Neural cell (in vitro differentiated cells): ENCODE data around the gene CTTNBP2NL. TPM values are rescaled to one million over a fixed set of nuclear protein-coding genes. Genes with fewer than 3 reads are reported as not detected.

Source experiments
- H2AFZ ChIP-seq: fragments of 200-600, 300-800 bp; sonication (generic), shearing (Covaris generic); 2 replicates; pipeline ENCODE4 v1.6.0; 2014; ENCODE audit warnings: low read depth, mild to moderate bottlenecking, antibody characterized with exemption, low read length, moderate library complexity
- H3F3A ChIP-seq: fragments of 200-600 bp; shearing (Covaris generic); 2 replicates; pipeline ENCODE4 v1.6.1; 2016; ENCODE audit warnings: mild to moderate bottlenecking, moderate library complexity, mixed read lengths, antibody characterized with exemption, low read length; ENCODE audit not compliant: insufficient read depth, poor library complexity, severe bottlenecking
- H3K27ac ChIP-seq: fragments of 200-600, 300-800 bp; sonication (generic), shearing (Covaris generic); 2 replicates; pipeline ENCODE4 v1.5.1; 2014; ENCODE audit warnings: mild to moderate bottlenecking, low read length, moderate library complexity
- H3K27me3 ChIP-seq: fragments of 300-800, 200-600 bp; sonication (generic), shearing (Covaris generic); 2 replicates; pipeline ENCODE4 v1.6.0; 2014; ENCODE audit warnings: mild to moderate bottlenecking, low read depth, low read length, moderate library complexity; ENCODE audit not compliant: insufficient read depth
- H3K36me3 ChIP-seq: fragments of 300-800, 200-600 bp; sonication (generic), shearing (Covaris generic); 2 replicates; pipeline ENCODE4 v1.5.1; 2014; ENCODE audit warnings: mild to moderate bottlenecking, antibody characterized with exemption, low read length, moderate library complexity; ENCODE audit not compliant: insufficient read depth
- H3K4me2 ChIP-seq: fragments of 300-800, 200-600 bp; sonication (generic), shearing (Covaris generic); 2 replicates; pipeline ENCODE4 v1.6.0; 2014; ENCODE audit warnings: mild to moderate bottlenecking, low read length
- H3K4me3 ChIP-seq: fragments of 300-800, 200-600 bp; sonication (generic), shearing (Covaris generic); 2 replicates; pipeline ENCODE4 v1.5.1; 2014; ENCODE audit warnings: mild to moderate bottlenecking, low read length, moderate library complexity
- H3K79me2 ChIP-seq: fragments of 200-600 bp; shearing (Covaris generic); replicated peaks from 2 replicates; pipeline ENCODE4 v1.6.0; 2014; ENCODE audit warnings: mild to moderate bottlenecking, low read length, moderate library complexity; ENCODE audit not compliant: insufficient read depth
- H3K9ac ChIP-seq: fragments of 300-800, 200-600 bp; sonication (generic), shearing (Covaris generic); 2 replicates; pipeline ENCODE4 v1.6.1; 2016; ENCODE audit warnings: mild to moderate bottlenecking, low read length, mixed read lengths
- H3K9me2 ChIP-seq: fragments of 200-600 bp; shearing (Covaris generic); 2 replicates; pipeline ENCODE4 v1.6.1; 2016; ENCODE audit warnings: mild to moderate bottlenecking, low read length, mixed read lengths; ENCODE audit not compliant: insufficient read depth
- H3K9me3 ChIP-seq: fragments of 200-600, 300-800 bp; sonication (generic), shearing (Covaris generic); 2 replicates; pipeline ENCODE4 v1.6.1; 2016; ENCODE audit warnings: mild to moderate bottlenecking, mixed run types, low read length, moderate library complexity, mixed read lengths
- H4K20me1 ChIP-seq: fragments of 200-600 bp; shearing (Covaris generic); 2 replicates; pipeline ENCODE4 v1.6.1; 2016; ENCODE audit warnings: mild to moderate bottlenecking, mixed run types; ENCODE audit not compliant: insufficient read depth
- CTCF ChIP-seq: fragments of 450-650 bp; IDR thresholded peaks from 2 replicates; pipeline ENCODE4 v1.5.1; 2014; ENCODE audit warnings: antibody characterized with exemption, mild to moderate bottlenecking, moderate library complexity; ENCODE audit not compliant: poor library complexity, severe bottlenecking
- EP300 ChIP-seq: fragments of 450-650 bp; conservative IDR thresholded peaks from 2 replicates; pipeline ENCODE4 v1.6.1; 2014; ENCODE audit warnings: antibody characterized with exemption, mild to moderate bottlenecking, moderate library complexity; ENCODE audit not compliant: poor library complexity, severe bottlenecking
- EZH2 ChIP-seq: fragments of 200-600, 300-800 bp; shearing (Covaris generic), sonication (generic); IDR thresholded peaks from 2 replicates; pipeline ENCODE4 v1.6.1; 2014; ENCODE audit warnings: antibody characterized with exemption, low read length, borderline replicate concordance, mild to moderate bottlenecking; ENCODE audit not compliant: insufficient read depth, poor library complexity, severe bottlenecking
- MXI1 ChIP-seq: fragments of 450-650 bp; conservative IDR thresholded peaks from 2 replicates; pipeline ENCODE4 v1.6.1; 2014; ENCODE audit warnings: antibody characterized with exemption, mild to moderate bottlenecking; ENCODE audit not compliant: poor library complexity, severe bottlenecking
- POLR2AphosphoS5 ChIP-seq: IDR thresholded peaks from 2 replicates; pipeline ENCODE4 v1.6.1; 2012
- RAD21 ChIP-seq: fragments of 450-650 bp; conservative IDR thresholded peaks from 2 replicates; pipeline ENCODE4 v1.6.1; 2014; ENCODE audit warnings: antibody characterized with exemption, mild to moderate bottlenecking, moderate library complexity
- REST ChIP-seq: IDR thresholded peaks from 2 replicates; pipeline ENCODE4 v1.6.1; 2012; ENCODE audit warnings: borderline replicate concordance
- SMC3 ChIP-seq: fragments of 450-650 bp; conservative IDR thresholded peaks from 2 replicates; pipeline ENCODE4 v1.6.1; 2014; ENCODE audit warnings: antibody characterized with exemption, mild to moderate bottlenecking, moderate library complexity; ENCODE audit not compliant: poor library complexity
- TAF1 ChIP-seq: IDR thresholded peaks from 2 replicates; pipeline ENCODE4 v1.6.1; 2012; ENCODE audit warnings: low read depth
- polyA plus RNA-seq: library from polyadenylated mRNA; depleted of rRNA; stranded (reverse); fragments of >200 nt; gene quantifications from 2 replicates; pipeline ENCODE4 v1.2.3, GENCODE V29; 2014

Gene CTTNBP2NL
- polyA plus RNA-seq, 1 donor from 2014 or later = 11.8 TPM

- Histone ChIP-seq H3K9ac (no peak overlapping the region), H2AFZ (no peak overlapping the region), H3K36me3 (no peaks in the 10 kb centered on the region), H3K4me3 (no peak overlapping the region), H4K20me1 (no peaks in the 10 kb centered on the region), H3K9me2 (no peaks in the 10 kb centered on the region), H3K27me3 (no peaks in the 10 kb centered on the region), H3K9me3 (no peaks in the 10 kb centered on the region), H3K4me2 (no peak overlapping the region), H3K79me2 (no peaks in the 10 kb centered on the region), H3F3A (no peaks in the 10 kb centered on the region), H3K27ac (no peak overlapping the region)
- TF ChIP-seq MXI1 (no peak), EZH2 (no peak), SMC3 (no peak)
These were observed 75.0 kb downstream of the CTTNBP2NL start for GRCh38 chr1:112470966-112471365.

- no peak overlapping the region for H3K4me3 ChIP-seq
- H3F3A ChIP-seq = no peaks in the 10 kb centered on the region
- no peaks in the 10 kb centered on the region for H3K9me2 ChIP-seq
- H4K20me1 ChIP-seq = no peaks in the 10 kb centered on the region
- no peaks in the 10 kb centered on the region for H3K9me3 ChIP-seq
- H3K36me3 ChIP-seq = no peaks in the 10 kb centered on the region
- H3K79me2 ChIP-seq = no peaks in the 10 kb centered on the region
- TF ChIP-seq EP300 (no peak), TAF1 (no peak), SMC3 (no peak), EZH2 (no peak), POLR2AphosphoS5 (no peak), REST (no peak), CTCF (no peak), MXI1 (no peak)
- no peak overlapping the region for H3K4me2 ChIP-seq
- no peak overlapping the region for H3K9ac ChIP-seq
- no peaks in the 10 kb centered on the region for H3K27me3 ChIP-seq
- no peak overlapping the region for H2AFZ ChIP-seq
- H3K27ac ChIP-seq = no peak overlapping the region
These were observed 76.1 kb downstream of the CTTNBP2NL start for GRCh38 chr1:112472142-112472541.

- no peak overlapping the region for H2AFZ ChIP-seq
- H4K20me1 ChIP-seq = no peaks in the 10 kb centered on the region
- no peaks in the 10 kb centered on the region for H3K27me3 ChIP-seq
- no peak overlapping the region for H3K27ac ChIP-seq
- no peak overlapping the region for H3K4me3 ChIP-seq
- no peaks in the 10 kb centered on the region for H3K79me2 ChIP-seq
- no peaks in the 10 kb centered on the region for H3K9me2 ChIP-seq
- H3K4me2 ChIP-seq = no peak overlapping the region
- H3K9me3 ChIP-seq = no peaks in the 10 kb centered on the region
- no peaks in the 10 kb centered on the region for H3F3A ChIP-seq
- H3K36me3 ChIP-seq = no peaks in the 10 kb centered on the region
- H3K9ac ChIP-seq = no peak overlapping the region
- TF ChIP-seq POLR2AphosphoS5 = no peak
- no peak for TF ChIP-seq REST
- no peak for TF ChIP-seq SMC3
- TF ChIP-seq EZH2 = no peak
- TF ChIP-seq EP300 = no peak
- TF ChIP-seq MXI1 = no peak
- TF ChIP-seq RAD21 = no peak
- TF ChIP-seq TAF1 = no peak
- TF ChIP-seq CTCF = no peak
These were observed 81.5 kb downstream of the CTTNBP2NL start for GRCh38 chr1:112477550-112477949.
